Umbilical cord (tissue), 2 donors: Measurements from ENCODE around the gene SEC14L2. TPM values are rescaled to one million over a fixed set of nuclear protein-coding genes. Genes with fewer than 3 reads are reported as not detected.

Experiments
- DNase-seq: peaks from one replicate; pipeline ENCODE4 v3.0.0-alpha.2; 2015; ENCODE audit warnings: low spot score
- total RNA-seq: library from RNA; depleted of rRNA; stranded (reverse); fragments of >200 nt; gene quantifications from one replicate; pipeline ENCODE4 v1.2.3, GENCODE V29; 2014; ENCODE audit warnings: low replicate concordance; ENCODE audit not compliant: insufficient read depth

SEC14L2 gene
- 0.48 TPM for total RNA-seq

DNA sequence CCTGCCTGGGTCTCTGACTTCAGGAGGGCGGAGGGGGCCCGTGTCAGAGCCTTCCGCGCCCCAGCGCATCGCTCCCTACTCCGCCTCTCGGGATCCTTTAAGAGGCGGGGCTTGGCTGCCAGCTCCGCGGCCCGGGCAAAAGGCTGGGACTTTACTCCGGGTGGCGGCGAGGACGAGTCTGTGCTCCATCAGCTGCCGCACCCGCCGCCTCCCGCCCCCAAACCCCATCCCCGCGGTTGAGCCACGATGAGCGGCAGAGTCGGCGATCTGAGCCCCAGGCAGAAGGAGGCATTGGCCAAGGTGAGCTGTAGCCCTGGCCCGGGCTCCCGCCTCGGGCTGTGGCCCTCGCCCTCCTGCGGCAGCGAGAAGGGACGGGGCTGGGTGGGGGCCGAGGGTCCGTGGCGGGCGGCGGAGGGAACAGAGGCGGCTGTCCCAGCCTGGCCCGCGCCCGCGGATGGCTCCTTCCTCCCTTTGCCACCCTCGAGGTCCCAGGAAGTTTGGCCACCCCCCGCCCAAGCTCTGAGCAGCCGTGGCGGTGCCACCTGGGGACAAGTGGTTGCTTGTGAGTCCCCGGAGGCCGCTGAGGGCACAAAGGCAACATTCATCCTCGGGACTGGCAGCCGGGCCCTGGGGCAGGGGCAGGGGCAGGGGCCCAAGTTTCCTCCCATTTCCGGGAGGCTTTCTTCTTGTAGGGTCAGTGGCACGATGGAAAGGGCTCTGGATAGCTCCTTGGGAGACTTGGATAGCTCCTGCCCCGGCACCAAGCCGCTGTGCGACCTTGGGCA is at the start of gene SEC14L2:
Gene SEC14L2 (plus strand): TSS at position 148 of the 785 bp plus-strand sequence. CDS start 99 bp downstream, at position 247.
- peak; percentile 65 for DNase-seq

DNA sequence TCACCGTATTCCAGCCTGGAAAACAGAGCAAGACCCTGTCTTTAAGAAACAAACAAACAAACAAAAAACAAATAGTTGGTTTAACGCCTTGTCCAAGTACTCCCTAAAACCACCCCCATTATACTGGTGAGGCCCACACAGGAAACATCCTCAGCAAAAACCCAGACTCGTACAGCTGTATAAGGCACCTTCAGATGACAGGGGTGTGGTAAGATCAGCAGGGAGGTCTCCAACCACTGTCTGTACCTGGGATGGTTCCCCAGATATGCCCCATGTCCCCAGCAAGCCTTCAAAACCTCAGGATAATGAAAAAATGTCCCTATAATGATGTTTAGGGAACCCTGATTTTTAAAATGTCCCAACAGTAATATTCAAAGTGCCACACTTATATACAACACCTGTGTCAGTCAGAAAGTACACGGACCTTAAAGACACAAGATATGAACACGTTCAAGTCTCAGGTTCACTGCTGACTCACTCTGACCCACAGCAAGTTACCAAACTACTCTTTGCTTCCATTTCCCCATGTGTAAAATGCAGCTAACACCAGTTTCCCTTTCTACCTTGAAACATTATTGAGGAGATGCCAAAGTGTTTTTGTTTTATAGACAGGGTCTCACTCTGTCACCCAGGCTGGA is 49.4 kb upstream of the SEC14L2 start:
- DNase-seq, result no peak

DNA sequence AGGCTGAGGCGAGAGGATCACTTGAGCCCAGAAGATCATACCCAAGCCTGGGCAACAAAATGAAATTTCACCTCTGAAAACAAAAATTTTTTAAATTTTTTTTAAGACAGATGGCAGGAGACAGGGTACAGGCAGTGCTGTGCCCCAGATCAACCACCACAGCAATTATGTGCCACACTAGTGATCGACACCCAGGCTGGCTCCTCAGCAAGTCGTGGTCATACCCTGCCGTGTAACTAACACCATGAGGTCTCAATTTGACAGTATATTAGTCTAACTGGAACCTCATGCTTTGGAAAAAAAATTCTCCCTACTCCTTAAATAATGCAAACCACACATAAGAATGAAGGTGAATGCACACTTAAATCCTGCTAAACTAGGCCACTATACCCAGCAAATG is 48.4 kb upstream of the SEC14L2 start:
- DNase-seq, result no peak

DNA sequence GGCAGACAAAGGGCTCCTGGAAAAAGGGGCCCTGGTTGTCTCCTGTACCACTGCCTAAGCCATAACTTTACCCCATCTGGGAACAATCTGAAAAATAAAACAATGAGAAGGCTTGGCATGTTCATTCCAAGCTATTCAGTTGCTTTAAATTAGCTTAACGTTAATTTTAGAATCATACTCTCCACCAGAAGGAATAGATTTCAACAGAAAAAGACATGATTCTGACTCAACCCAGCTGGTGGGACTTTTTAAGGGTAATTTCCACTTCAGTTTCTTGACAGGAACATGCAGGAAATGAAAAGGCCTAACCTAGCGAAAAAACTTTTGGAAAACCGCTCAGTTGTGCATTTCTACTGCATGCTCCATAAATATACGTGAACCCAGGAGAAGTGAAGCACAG is 48.0 kb upstream of the SEC14L2 start:
- DNase-seq, result no peak

DNA sequence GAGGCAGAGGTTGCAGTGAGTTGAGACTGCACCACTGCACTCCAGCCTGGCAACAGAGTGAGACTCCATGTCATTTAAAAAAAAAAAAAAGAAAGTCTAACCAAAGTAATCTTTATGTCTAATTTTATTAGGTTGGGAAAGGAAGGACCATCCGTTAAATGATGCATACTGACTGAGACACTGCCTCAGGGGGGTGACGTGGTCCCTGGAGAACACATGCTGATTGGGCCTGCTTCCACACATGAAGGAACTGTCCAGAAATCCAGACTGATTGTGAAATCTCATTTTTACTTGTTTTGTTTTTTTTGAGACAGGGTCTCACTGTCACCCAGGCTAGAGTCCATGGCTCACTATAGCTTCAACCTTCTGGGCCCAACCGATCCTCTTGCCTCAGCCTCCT is 45.6 kb upstream of the SEC14L2 start:
- DNase-seq, result no peak

DNA sequence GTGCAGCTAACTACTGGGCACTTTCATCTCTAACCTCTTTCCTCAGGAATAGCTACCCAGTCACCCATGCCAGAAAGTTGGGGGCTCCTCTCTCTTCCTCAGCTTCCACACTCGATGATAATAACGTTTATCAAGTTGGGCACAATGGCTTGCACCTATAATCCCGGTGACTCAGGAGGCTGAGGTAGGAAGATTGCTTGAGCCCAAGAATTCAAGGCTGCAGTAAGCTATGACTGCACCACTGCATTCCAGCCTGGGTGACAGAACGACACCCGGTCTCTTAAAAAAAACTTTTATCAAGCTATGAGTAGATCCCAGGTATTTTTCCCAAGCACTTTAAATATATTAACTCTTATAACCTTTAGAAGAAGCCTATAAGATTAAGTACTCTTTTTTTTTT is 42.2 kb upstream of the SEC14L2 start:
- DNase-seq, result no peak

DNA sequence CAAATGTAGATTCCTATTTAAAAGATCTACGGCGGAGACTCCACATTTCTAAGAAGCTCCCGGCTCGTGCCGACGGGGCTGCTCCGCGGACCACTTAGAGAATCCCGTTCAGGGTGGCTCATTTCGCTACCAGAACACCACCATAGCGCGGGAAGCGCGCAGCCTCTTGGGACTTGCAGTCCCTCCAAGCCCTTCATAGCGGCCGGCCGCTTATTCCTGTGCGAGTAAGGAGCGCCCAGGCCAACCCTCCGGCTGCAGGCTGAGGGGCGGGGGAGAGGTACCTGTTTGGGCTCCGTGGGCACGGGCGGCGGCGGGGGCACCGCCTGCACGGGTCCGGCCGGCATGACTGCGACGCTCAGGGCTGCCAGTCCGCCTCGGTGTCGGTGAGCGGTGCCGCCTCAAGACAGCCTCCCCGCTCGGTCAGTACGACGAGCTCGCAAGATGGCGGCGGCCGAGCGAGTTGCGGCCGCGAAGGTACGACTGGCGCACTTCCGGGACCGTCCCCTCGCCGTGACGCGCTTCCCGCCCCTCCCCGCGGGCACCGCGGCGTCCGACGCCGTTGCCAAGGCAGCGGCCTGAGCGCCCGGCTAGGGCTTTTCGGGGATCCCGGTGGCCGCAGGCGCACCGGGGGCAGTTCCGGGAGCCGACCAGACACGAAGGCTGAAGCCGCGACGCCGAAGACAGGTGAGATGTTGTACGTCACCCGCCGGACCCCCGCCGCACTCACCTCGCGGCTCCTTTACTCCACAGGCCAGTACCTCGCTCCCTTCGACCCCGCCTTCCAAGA is 40.2 kb upstream of the SEC14L2 start, which contains the start of the genes CCDC157 and SF3A1:
Gene CCDC157 (plus strand): TSS at position 559 of the 787 bp plus-strand sequence. CDS start 8,994 bp downstream, outside the sequence.
Gene SF3A1 (minus strand): TSS at position 446 of the 787 bp plus-strand sequence. CDS start 102 bp downstream, at position 344.
- peak; percentile 94 for DNase-seq

DNA sequence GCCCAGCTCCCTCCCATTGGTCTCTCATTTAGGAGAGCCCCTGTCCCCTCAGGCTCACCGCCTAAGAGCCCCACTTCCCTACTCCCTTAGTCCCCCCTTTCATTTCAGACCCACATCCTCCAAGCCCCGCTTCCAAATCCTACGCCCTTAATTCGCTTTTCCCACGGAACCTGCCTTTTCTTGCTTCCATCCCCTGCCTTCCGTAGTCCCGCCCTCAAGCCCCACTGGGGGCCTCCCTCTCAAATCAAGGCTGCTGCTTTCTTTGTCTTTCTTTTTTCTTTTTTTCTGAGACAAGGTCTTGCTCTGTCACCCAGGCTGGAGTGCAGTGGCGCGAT is 39.6 kb upstream of the SEC14L2 start:
- DNase-seq, result no peak

DNA sequence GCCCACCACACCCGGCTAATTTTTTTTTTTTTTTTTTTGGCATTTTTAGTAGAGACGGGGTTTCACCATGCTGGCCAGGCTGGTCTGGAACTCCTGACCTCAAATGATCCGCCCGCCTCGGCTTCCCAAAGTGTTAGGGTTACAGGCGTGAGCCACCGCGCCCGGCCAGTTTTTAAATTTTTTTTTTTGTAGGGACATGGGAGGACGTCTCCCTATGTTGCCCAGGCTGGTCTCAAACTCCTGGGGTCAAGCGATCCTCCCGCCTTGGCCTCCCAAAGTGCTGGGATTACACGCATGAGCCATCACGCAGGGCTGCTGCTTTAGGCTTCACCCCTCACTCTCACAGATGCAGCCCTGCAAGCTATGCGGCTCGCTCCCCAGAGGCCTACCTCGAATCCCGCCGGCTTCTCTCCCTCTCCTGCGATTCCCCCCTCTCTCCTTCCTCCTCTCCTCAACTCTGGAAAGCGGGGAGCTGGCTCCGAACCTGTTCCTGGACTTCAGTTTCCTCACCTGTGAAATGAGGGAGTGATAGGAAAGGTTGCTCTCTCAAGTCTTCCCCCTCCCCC is 39.1 kb upstream of the SEC14L2 start:
- no peak for DNase-seq

DNA sequence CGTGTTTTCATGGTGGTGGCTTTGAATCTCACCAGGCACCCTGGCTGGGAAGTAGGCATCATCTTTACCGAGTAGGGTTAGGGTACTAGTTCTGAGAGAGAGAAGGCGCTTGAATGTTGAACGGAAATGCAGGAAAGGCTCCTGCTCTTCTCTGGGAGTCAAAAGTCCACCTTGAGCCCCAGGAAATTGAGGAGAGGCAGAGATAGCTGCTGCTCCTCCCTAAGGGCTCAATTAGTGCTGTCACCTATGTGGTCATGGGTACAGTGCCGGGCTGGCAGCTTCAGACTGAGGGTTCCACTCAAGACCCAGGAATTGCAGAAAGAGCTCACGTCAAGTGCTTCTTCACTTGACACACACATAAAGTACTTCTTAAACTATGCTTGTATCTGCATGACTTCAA is 38.3 kb upstream of the SEC14L2 start:
- DNase-seq, result no peak

DNA sequence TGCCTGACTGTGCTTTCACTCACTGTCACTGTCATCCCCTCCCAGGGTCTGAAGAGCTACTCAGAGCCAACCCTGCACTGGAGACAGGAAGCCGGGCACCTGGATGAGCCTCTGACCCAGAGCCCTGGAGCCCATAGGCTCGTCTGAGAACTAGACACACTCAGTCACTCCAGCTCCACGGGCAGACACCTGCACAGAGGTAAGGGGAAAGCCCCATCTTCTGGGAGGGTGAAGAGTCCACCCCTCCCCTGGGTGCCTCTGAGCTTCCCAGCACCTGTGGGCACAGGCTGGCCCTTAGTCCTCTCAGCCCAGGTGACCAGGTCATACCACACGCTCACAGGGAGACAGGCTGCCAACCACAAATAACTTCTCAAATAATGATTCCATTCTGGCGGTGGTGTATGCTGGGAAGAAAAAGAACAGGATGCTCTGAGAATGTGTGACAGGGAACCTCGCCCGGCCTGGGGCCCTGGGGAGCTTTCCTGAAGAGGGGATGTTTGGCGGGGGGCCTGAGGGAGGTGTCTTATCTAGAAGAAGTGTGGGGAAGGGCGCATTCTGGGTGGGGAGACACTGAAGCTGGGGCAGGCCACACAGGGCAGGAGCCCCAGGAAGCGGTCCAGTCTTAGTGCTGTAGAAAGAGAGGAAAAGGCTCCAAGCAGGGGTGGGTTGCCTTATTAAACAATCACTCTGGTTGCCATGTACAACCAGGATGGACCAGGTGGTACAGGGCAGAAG is 34.7 kb upstream of the SEC14L2 start:
- no peak for DNase-seq

DNA sequence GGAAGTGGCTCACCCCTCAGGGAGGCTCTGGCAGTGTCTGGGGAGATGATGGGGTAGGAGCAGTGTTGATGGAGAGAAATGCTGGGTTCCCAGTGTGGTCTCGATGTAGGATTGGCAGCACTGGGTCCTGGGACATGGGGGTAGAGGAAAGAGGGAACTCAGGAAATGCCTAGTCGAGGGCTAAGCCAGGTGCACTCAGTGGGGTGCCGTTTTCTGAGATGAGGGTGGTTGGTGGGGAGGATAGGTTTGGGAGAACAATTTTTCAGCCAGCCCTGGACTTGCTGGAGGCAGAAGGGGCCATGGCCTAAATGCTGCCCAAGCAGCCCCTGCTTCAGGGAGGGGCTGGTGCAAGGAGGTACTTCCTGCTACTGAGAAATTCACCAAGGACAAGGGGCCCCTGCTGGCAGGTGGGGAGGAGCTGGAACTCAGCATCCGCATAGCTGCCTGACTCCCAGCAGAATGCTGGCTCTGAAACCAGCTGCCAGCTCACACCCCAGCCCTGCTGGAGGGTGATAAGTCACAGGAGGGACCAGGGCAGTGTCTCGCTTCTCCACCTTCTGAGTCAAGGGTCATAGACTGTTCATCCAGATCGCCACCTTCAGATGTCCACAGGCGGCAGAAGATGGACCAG is 34.1 kb upstream of the SEC14L2 start:
- DNase-seq, result no peak

DNA sequence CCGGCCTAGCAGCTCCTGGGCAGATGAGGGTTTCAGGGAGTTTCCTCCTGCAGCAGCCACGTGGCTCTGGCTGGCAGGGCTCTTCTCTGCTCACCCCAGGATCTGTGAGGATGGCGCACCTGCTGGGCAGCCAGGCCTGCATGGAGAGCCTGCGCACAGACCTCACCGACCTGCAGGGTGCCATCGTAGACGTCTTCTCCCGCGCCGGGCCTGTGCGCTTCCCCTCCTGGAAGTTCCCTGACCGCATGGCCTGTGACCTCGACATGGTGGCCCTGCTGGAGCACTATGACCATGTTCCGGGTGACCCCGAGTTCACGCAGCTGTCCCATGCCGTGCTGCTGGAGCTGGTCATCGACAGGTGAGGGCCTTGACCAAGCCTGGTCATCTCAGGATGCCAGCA is 30.9 kb upstream of the SEC14L2 start:
- DNase-seq, result no peak

DNA sequence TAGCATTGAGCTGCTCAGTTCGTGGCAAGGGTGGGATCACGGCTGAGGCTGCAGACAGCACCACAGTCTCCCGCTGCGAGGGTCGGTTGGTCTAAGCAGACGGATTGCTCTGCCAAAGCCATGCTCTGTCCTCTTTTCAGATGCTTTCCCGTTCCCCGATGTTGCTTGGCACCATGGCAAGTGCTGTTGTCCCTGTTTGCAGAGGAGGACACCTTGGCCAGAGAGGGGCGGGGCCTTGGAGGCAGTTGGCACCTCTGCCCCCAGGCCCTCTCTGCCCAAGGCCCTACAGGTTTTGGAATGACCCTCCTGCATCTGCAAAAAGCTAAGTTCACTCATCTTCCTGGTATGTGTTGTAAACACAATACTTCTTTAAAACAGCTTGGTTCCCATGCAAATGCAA is 28.4 kb upstream of the SEC14L2 start:
- DNase-seq, result no peak

DNA sequence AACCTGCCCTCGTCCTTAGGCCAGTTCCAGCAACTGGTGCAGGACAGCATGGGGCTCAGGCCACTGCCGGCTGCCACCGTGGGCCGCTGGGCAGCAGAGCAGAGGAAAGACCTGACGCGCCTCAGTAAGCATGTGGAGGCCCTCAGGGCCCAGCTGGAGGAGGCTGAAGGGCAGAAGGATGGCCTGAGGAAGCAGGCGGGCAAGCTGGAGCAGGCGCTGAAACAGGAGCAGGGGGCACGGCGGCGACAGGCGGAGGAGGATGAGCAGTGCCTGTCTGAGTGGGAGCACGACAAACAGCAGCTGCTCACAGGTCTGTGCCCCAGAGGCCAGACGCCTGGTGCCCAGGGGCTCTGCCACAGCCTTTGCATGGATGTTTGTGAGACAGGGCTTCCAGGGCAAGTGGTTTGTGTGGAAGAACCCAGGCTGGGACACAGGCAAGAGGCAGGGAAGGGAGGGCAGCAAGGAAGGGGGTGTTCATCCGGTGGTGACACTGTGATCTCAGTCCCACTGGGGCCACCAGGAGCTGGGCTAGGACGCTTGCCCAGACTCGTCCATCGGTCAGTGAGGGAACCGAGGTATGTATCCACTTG is 26.1 kb upstream of the SEC14L2 start:
- DNase-seq, result no peak

DNA sequence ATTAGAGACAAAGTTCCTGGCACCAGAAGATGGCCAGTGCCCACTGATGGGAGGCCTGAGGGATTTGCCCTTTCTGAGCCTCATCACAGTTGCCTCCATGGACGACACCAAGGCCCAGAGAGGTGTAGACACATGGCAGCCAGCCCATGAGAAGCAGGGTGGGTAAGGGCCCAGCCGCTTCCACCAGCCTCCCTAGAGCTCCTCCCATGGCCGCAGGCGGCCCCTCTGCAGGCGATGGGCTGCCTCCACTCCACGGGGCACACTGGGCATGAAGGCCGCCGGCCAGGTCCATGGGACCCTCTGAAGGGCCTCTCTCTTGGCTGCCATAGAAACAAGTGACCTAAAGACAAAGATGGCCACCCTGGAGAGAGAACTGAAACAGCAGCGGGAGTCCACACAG is 25.5 kb upstream of the SEC14L2 start:
- no peak for DNase-seq

DNA sequence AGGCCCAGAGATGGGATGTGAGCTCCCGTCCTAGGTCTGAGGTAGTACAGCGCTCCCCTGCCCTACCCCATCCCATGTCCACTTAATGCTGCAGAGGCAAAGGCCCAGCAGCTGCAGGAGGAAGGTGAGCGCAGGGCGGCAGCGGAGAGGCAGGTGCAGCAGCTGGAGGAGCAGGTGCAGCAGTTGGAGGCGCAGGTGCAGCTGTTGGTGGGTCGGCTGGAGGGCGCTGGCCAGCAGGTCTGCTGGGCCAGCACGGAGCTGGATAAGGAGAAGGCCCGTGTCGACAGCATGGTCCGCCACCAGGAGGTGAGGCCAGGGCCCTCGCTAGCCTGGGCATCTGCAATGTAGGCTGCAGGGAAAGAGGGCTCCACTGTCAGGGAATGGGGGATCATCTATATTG is 24.8 kb upstream of the SEC14L2 start:
- DNase-seq, result no peak

DNA sequence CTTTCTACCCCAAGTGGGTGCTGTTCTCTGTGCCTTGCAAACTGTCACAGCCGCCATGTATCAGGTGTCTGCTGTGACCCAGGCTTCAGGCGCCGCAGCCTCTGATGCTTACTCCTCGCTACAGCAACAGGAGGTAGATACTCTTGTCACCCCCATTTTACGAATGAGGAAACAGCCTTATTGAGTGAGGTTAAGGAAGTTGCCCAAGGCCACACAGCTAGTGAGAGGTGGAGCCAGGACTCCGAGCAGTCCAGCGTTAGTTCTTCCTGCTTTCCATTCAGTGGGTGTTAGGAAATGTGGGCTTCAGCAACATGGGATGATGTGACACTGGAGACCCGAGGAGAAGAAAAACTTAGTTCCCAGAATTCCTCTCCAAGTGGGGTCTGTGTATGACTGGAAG is 23.9 kb upstream of the SEC14L2 start:
- no peak for DNase-seq

DNA sequence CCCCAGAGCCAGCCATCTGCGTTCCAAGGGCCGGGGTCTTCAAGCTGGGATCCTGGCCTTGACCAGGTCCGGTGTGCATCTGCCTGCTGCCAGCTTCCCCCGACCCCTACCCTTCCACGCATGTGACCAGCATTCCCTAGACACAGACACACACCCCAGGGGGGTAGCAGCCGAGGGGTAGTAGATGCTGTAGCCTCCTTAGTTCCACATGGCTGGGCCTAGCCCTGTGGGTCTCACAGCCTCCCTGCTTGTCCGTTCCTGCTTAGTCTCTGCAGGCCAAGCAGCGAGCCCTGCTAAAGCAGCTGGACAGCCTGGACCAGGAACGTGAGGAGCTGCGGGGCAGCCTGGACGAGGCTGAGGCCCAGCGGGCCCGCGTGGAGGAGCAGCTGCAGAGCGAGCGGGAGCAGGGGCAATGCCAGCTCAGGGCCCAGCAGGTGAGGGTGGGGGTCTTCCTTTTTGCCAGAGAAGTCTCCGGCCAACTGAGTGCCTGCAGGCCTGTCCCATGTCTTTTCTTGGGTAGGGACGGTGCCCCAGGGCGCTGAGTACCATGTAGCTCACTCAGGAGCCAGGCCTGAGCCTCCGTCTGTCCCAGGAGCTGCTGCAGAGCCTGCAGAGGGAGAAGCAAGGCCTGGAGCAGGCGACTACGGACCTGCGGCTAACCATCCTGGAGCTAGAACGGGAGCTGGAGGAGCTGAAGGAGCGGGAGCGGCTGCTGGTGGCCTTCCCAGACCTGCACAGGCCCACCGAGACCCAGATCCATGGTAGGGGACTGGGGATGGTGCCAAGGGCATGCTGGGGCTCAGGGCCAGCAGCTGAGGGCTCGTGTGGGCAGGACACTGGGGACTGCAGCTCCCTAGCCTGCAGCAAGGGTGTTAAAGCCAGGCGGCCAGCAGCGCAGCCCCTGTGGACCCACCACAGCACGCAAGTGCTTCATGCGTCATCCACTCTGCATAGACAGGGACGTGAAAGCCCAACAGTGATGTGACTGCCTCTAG is 23.2 kb upstream of the SEC14L2 start:
- DNase-seq, result no peak
